DND-41 (cell line): ENCODE data around the gene SLC39A11.
"Not testable (repeated sequence)": the region's sequence is repeated elsewhere in the genome, so short reads cannot be mapped to it uniquely, and the experiment has no call there.

Experiments used
- ATAC-seq: fragments of 200-7000 bp; cut with Tn5 transposase; 3 replicates; pipeline ENCODE4 v1.9.1; 2021; ENCODE audit warnings: low read depth; ENCODE audit not compliant: insufficient read depth
- DNase-seq: peaks from one replicate; pipeline ENCODE4 v3.0.0-alpha.2; 2020
- H2AFZ ChIP-seq: 2 replicates; pipeline ENCODE4 v1.6.0; 2012; ENCODE audit warnings: low read depth, low read length
- H3K27ac ChIP-seq: 2 replicates; pipeline ENCODE4 v1.5.1; 2012; ENCODE audit warnings: low read length, inconsistent platforms
- H3K27me3 ChIP-seq: fragments of 200-600 bp; sonication (generic); 2 replicates; pipeline ENCODE4 v1.6.0; 2012; ENCODE audit warnings: low read length, mild to moderate bottlenecking, inconsistent platforms; ENCODE audit not compliant: insufficient read depth, poor library complexity
- H3K36me3 ChIP-seq: 2 replicates; pipeline ENCODE4 v1.5.1; 2012; ENCODE audit warnings: low read length, inconsistent platforms; ENCODE audit not compliant: insufficient read depth
- H3K4me1 ChIP-seq: 2 replicates; pipeline ENCODE4 v1.5.1; 2012; ENCODE audit warnings: mild to moderate bottlenecking, low read length; ENCODE audit not compliant: insufficient read depth
- H3K4me2 ChIP-seq: 2 replicates; pipeline ENCODE4 v1.6.0; 2012; ENCODE audit warnings: mild to moderate bottlenecking, moderate library complexity, low read length, inconsistent platforms; ENCODE audit not compliant: insufficient read depth
- H3K4me3 ChIP-seq, 2 experiments: fragments of 200-600 bp in 1 of 2; shearing (Covaris generic) in 1 of 2; 2 replicates each; pipeline ENCODE4 v1.5.1; 2012 to 2016; ENCODE audit warnings: inconsistent platforms in 2 of 2, low read length in 2 of 2, mild to moderate bottlenecking in 2 of 2, low read depth in 1 of 2, moderate library complexity in 1 of 2
- H3K79me2 ChIP-seq: 2 replicates; pipeline ENCODE4 v1.6.0; 2012; ENCODE audit warnings: low read length, inconsistent platforms; ENCODE audit not compliant: insufficient read depth
- H3K9ac ChIP-seq: 2 replicates; pipeline ENCODE4 v1.6.0; 2012; ENCODE audit warnings: low read depth, mild to moderate bottlenecking, inconsistent platforms, low read length, moderate library complexity
- H3K9me3 ChIP-seq: 2 replicates; pipeline ENCODE4 v1.5.1; 2012; ENCODE audit warnings: low read length, moderate library complexity, mild to moderate bottlenecking, inconsistent platforms; ENCODE audit not compliant: insufficient read depth, severe bottlenecking
- H4K20me1 ChIP-seq: 2 replicates; pipeline ENCODE4 v1.6.0; 2012; ENCODE audit warnings: low read length; ENCODE audit not compliant: insufficient read depth
- CTCF ChIP-seq: IDR thresholded peaks from 2 replicates; pipeline ENCODE4 v1.5.1; 2012; ENCODE audit warnings: borderline replicate concordance, low read length, moderate library complexity, mild to moderate bottlenecking; ENCODE audit not compliant: poor library complexity, severe bottlenecking; ENCODE audit errors: extremely low read depth
- EZH2 ChIP-seq: IDR thresholded peaks from 3 replicates; pipeline ENCODE4 v1.6.1; 2012; ENCODE audit warnings: borderline replicate concordance, low read depth, mild to moderate bottlenecking, moderate library complexity, low read length, inconsistent platforms; ENCODE audit not compliant: severe bottlenecking

The SLC39A11 gene

GRCh38 chr17:72775237-72775636 lies 317.3 kb downstream of the SLC39A11 start:
- no peaks in the 10 kb centered on the region for H3K4me1 ChIP-seq
- no peak for DNase-seq
- H3K4me3 ChIP-seq: no peak overlapping the region
- H3K79me2 ChIP-seq: no peaks in the 10 kb centered on the region
- no peaks in the 10 kb centered on the region for H4K20me1 ChIP-seq
- H3K27ac ChIP-seq: no peak overlapping the region
- H3K4me2 ChIP-seq: no peak overlapping the region
- H2AFZ ChIP-seq: no peak overlapping the region
- TF ChIP-seq EZH2 (no peak), CTCF (no peak)
- H3K27me3 ChIP-seq: no peaks in the 10 kb centered on the region
- H3K9me3 ChIP-seq: no peaks in the 10 kb centered on the region
- no peak for ATAC-seq
- no peaks in the 10 kb centered on the region for H3K36me3 ChIP-seq
- no peak overlapping the region for H3K9ac ChIP-seq

GRCh38 chr17:72774236-72774635 lies 318.3 kb downstream of the SLC39A11 start:
- ATAC-seq (no peak), DNase-seq (no peak)
- Histone ChIP-seq H3K79me2 (no peaks in the 10 kb centered on the region), H3K9ac (no peak overlapping the region), H3K27ac (no peak overlapping the region), H3K9me3 (no peaks in the 10 kb centered on the region), H3K27me3 (no peaks in the 10 kb centered on the region), H3K36me3 (no peaks in the 10 kb centered on the region), H3K4me2 (no peak overlapping the region), H3K4me3 (no peak overlapping the region), H4K20me1 (no peaks in the 10 kb centered on the region), H3K4me1 (no peaks in the 10 kb centered on the region), H2AFZ (no peak overlapping the region)
- TF ChIP-seq EZH2 (no peak), CTCF (no peak)

- H3K27me3 ChIP-seq, H3K4me2 ChIP-seq, H4K20me1 ChIP-seq, ATAC-seq, H3K79me2 ChIP-seq, H3K27ac ChIP-seq, DNase-seq, H2AFZ ChIP-seq, H3K4me3 ChIP-seq, H3K9ac ChIP-seq, H3K9me3 ChIP-seq, H3K4me1 ChIP-seq, H3K36me3 ChIP-seq: not testable (repeated sequence)
Measured at GRCh38 chr17:72773225-72773624, 319.3 kb downstream of the SLC39A11 start.

GRCh38 chr17:72772331-72772821 lies 320.1 kb downstream of the SLC39A11 start:
- Histone ChIP-seq H3K4me1 (no peaks in the 10 kb centered on the region), H3K4me2 (no peak overlapping the region), H3K27me3 (no peaks in the 10 kb centered on the region), H3K9me3 (no peaks in the 10 kb centered on the region), H3K9ac (no peak overlapping the region), H2AFZ (no peak overlapping the region), H3K36me3 (no peaks in the 10 kb centered on the region), H3K79me2 (no peaks in the 10 kb centered on the region), H4K20me1 (no peaks in the 10 kb centered on the region), H3K4me3 (no peak overlapping the region), H3K27ac (no peak overlapping the region)
- TF ChIP-seq CTCF (no peak), EZH2 (no peak)
- ATAC-seq: no peak
- DNase-seq: no peak
